ENCODE results near the gene GMDS.

Gene GMDS

DNA sequence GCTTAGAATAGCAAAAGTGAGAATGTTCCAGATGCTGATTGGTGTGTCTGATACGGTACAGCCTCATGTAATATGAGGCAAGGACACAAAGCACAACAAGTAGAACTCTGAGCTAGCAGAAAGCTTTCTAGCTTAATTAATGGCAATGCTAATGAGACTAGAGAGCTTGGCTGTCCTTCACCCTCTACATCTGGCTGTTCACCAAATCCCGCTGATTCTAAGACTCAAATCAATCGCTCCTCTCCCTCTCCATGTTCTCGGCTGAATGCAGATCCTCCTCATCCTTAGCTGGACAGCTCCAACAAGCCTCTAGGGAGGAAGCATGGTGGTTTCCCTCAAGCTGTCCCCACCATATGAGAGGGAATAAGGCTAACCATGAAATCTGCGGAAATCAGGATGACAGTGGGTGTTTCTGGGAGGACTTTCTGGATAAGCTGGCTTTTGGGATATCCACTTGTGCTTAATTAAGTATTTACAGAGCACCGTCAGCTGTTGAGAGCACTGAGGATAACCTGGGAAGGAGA is 506.8 kb downstream of the GMDS start:
- no peak for DNase-seq (ENCODE audit: low spot score)

DNA sequence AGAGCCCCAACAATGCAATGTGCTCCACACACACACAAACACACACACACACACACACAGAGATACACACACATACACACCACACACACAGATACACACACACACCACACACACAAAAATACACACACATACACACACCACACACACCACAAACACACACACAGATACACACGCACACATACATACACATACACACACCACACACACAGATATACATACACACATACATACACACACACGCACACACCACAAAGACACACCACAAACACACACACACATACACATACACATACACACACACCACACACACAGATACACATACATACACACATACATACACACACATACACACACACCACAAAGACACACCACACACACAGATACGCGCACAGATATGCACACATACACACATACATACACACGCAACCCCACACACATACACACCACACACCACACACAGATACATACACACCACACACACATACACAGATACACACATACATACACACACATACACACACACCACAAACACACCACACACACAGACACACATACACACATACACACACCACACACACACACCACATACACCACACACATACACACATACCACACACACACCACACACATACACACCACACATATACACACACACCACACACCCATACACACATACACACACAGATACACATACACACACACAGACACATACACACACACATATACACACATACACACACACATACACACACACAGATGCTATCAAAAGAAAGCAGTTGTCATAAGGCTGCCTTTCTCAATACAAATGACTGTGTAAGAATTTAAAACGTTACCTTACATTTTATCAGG is 507.7 kb downstream of the GMDS start:
- no peak for DNase-seq (ENCODE audit: low spot score)

DNA sequence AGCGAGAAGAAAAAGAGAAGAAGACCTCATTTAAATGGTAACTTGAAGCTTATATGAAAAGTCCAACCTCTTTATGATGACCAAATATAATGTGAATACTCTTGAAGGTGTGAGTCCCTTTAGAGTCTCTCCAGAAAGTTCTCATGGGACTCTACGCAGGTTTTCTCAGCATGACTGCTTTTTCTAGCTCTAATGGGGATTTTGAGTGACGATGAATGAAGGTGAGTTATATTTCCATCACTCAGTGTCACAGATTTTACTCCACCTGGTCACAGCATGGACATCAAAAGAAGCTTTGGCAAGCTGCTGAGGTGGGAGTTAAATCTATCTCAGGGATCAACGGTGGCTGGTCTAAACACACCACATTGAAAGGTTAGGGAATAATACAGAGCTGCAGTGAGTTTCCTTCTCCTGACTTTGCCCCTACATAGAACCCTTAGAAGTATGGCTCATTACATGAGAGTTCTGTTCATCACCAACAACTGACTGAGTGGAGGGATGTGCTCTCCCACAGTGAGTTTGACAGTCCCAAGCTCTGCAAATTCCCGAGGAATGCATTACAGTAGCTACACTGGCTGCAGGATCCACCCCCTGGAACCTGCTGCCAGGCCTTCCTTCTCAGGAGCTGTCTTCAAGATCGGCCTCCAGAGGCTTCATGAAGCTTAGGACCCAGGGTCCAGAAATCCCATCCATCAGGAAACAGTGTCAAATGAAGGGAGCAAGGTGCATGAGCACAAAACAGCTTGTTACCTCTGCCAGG is 508.9 kb downstream of the GMDS start:
- no peak for DNase-seq (ENCODE audit: low spot score)

DNA sequence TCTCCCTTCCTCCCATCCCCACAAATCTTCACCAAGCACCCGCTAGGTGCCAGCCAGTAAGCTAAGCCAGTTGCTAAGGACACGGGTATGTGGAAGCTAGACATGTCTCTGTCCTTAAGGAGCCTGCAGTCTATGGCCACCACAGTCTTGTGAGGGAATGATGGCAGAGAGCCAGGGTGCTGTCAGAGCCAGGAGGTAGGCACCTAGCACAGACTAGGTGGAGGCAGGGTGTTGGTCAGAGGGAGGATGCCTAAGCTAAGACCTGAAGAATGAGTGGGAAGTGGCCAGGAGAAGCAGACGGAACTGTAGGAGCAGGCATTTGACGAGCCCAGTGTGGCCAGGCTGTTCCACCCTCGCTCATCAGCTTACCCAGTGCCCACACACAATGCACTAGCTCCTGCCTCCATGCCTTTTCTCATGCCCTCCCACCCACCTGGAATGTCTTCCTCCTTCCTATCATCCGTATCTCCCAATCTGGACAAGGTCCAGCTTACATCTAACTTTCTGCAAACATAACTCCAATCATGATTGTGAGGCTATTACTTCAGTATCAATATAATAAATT is 510.1 kb downstream of the GMDS start:
- no peak for DNase-seq (ENCODE audit: low spot score)

DNA sequence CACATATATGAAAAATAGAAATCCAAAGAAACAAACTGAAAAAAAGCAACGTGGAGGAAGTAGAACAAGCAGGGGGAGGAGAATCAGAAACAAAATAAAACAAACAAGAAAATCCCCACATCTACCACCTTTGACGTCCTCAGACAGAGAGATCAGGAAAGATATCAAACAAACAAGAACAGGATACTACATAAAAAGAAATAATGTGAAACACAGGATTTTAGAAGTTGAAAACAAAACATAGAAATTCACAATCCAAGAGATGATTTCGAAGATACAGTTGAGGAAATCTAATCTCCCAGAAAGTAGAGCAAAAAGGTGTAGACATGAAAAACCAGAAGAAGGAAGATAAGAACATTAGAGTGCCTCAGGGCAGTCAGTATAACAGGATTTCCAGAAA is 514.5 kb downstream of the GMDS start:
- no peak for DNase-seq (ENCODE audit: low spot score)

DNA sequence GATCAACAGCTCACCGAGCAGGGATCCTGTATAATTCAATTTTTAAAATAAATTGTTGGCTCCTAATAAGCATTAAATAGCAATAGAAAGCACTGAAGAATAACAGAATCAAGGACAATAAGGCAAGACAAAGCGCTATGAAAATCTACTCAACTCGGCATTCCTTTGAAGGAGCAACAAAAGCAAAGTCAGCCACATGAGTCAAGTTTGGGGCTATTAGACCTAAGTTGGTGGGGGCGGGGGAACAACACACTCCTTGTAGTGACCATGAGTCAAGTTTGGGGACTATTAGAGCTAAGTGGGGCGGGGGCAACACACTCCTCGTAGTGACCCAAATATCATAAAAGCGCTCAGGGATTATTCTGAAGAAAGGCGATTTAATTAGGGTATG is 515.7 kb downstream of the GMDS start:
- DNase-seq (ENCODE audit: low spot score): no peak

DNA sequence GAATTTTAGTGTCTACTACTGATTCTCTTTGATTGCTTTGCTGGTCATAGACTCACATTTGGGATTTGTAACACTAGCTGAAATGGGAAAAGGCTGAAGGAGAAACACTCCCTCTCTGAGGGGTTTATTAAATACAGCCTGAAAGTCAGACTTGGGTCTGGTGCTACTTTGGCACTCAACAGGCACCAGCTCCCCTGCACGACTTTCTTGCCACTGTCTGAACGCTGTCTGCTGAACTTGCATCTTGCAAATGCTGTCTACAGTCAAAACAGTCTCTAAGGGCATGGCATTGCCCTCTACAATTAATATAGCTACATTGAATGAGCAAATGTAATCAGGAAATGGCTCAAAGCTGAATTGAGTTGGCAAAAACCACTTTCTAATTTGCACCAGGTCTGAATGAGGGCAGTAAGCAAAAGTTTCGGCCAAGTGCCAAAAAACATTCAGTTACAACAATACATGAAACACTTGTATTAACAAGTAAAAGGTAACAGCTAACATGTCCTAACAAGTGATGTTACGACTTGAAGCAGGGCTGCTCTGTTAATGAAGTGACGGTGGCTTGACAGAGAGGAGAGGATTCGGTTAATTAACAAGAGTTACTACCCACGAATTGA is 516.2 kb downstream of the GMDS start:
- DNase-seq (ENCODE audit: low spot score): no peak

DNA sequence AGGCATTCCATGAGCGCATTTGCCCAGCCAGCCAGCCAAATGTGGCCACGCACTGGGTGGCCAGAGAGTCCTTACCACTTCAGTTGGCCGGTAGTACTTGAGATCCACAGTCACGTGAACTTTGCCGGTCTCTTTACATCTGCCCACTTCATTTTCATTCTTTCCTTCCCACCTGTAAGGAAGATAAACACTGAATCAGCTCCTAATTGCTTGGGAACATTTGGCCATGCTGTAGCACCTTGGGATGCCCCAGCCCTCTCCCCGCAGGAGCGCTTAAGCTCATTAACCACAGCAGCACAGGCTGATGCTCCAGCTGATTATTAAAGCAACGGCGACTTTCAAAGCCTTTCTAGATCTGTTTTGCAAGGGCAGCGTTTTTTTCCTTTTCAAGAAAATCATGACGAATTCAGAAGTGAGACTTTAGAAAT is 519.0 kb downstream of the GMDS start:
- DNase-seq (ENCODE audit: low spot score): no peak

DNA sequence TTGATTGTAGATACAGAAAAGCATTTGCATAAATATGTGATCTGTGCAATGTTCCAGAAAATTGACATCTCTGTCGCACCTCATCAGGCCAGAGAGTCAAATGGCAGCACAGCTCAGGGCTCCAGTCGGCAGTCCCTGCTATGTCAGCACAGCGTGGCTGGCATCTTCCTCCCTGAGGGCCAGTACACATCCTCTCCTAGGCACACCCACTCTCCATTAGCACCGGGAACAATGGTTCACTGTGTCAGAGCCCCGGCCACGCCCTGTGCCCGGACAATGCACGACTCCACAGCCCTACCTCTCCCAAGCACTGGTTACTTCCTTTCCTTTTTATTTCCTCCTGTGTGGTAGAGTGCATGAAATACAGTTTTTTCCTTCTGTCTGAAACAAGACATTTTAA is 520.8 kb downstream of the GMDS start:
- DNase-seq (ENCODE audit: low spot score): no peak

DNA sequence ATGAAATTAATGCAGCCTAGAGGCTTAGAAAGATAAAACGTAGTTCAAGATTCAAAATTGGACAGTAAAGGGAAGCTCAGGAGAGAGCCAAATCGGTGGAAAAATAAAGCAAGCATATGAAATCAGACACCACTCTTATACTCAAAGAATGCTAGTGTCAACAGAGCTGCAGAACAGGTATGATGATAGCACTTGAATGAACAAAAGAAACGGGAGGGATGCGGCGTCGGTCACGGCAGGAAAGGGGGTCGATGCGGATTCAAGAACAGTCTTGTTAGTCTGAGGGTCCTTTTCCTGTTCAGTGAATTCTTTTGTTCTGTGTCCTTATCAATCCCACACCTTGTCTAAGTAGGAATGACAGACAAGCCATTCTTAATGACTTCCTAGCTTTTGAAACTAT is 521.3 kb downstream of the GMDS start:
- DNase-seq (ENCODE audit: low spot score): no peak

DNA sequence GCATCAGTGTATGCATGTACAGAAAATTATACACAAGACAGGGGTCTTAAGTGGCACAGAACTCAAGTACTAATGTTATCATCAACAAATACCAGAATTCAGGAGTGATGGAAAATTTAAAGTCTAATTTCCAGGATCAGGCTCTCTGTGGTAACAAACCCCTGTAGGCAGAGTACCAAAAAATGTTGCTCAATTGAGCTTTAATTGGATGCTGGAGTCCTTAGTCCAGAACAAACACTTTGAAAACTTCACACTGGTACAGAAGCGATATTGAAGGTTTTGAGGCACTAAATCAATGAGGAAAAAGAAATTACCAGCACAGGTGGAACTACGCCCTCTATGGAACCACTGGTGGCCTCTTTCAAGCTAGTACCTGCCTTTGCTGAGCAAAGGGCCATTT is 522.6 kb downstream of the GMDS start:
- no peak for DNase-seq (ENCODE audit: low spot score)

DNA sequence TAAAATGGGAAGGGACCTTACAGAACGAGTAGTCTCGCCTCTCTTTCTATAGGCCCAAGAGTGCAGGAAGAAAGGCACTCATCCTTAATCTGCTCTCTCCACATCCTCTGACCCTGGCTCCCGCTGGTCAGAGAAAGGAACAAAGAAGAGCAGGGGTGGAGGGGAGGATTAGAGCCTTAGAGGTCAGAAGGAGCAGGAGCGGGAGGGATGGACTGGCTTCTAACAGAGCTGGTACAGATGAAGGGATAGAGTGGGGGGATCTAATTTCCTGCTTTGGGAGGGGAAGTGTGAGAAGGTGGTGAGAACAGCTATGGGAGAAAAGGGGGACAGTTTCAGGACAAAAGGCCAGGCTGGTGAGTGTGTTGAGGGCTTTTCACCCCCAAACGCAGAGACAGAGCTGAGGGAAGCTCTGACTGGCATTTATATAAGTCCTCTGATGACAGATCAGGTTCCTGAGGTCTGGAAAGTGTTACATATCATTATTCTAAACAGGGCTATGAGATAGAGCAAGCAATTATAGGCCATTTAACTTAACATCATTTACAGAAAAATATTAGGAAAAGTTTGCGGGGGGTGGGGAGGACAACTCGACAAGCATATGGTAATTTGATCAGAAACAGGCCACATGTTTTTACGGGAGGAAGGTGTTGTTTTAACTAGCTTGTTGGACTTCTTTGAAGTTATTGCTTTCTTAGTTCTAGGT is 524.6 kb downstream of the GMDS start:
- no peak for DNase-seq (ENCODE audit: low spot score)

DNA sequence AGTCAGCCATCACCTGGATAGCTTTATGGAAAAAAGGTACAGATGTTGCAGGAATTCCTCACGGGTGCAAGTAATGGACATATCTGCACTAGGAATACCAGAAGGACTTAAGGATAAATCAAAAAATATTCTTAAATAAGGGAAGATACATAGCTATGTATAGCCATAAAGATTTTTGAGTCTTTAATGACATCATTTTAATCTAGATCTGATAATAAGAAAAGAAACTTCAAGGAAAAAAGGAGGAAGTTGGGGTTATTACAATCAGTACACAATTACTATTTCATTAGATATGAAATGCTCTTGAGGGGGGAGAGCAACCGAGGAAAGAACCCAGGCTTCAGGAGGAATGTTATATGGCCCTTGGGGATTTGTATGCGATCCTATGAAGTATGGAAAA is 525.5 kb downstream of the GMDS start:
- DNase-seq (ENCODE audit: low spot score): no peak

DNA sequence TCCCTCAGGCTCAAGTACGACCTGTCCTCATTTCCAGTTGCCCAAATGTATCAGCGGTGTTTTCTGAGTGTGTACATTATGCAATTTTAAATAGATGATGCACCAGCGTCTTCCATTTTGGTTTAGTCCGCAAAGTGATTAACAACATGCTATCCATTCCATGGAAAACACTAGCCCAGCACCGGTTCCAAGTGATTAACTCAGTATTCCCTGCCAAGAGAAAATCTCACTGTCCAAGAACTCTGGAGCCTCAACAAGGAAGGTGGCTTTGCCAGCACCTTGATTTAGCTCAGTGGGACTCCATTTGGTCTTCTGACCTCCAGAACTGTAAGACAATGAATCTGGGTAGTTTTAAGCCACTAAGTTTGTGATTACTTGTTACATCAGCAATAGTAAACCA is 528.5 kb downstream of the GMDS start:
- no peak for DNase-seq (ENCODE audit: low spot score)

DNA sequence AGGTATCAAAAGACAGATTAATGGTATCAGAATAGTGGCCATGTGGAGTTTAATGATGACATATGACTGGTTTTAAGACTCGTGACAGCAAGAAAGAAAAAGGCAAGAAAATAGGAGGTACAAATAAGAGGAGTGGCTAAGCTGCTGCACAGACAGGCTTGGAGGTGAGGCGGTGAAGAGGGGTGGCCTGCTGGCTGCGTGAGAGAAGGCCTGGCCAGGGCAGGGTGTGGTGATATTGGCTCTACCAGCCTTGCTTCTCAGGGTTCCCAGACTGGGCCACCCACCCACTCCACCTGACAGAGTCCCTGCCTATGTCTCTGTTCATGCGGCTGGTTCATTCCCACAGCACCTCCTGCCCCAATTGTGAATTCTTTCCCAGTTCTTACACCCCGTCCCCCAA is 529.0 kb downstream of the GMDS start:
- DNase-seq (ENCODE audit: low spot score): no peak

DNA sequence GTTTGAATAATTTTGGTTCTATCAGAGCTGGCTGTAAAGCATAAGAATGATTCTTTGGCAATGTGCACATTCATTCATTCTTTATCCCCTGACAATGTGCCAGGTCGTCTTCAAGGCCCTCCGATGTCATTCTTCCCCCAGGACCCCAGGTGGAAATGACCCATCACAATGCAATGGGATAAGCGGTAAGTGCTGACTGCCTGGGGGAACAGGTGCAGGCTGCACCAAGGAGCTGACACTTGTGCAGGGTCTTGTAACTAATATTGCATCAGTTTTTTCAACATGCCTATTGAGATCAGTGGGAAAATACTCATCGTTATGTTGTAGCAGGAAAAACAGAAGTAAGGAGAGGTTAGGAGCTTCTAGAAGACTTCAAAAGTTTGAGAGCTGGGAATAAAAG is 530.1 kb downstream of the GMDS start:
- no peak for DNase-seq (ENCODE audit: low spot score)

DNA sequence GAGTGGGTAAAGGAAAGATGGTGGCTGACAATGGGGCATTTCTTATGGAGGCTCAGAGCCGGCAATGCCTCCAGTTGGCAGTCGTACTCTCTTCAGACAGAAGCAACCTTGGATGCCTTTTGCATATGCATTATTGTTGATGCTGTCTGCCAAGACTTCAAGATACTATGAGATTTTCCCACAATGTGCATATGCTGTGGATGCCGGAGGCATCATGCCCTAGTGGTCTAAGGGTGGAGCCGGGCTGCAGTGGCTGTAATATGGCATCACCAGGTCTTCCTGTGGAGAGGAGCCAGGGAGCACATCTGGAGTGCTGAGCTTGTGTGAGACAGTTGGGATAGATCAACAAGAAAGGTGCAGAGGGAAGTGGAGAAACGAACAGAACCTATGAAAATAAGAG is 530.8 kb downstream of the GMDS start:
- no peak for DNase-seq (ENCODE audit: low spot score)

DNA sequence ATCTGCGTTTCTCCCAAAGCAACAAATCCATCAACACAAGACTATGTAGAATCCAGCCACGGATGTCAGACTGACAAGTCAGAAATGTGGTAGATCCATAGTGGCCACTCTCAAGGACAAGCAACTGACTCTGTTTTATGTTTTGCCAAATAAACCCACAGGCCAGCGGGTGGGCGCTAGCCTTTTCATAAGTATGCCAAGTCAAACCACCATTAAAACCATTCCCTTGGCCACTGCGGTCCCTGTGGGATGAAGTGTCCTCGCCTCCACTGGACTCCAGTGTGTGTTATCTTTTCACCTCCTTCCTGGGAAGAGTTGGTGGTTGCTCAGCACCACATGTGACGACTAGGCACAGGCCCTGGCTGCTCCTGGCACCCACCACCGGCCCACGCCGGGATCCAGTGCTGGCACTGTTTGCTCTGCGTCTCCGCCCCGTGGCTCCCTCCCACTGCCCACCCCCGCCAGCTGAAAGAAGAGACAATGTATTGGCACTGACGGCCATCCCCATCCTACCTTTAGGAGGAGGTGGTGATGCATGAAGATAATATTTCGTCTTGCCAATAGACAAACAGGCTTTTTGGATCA is 532.3 kb downstream of the GMDS start:
- DNase-seq (ENCODE audit: low spot score): no peak

DNA sequence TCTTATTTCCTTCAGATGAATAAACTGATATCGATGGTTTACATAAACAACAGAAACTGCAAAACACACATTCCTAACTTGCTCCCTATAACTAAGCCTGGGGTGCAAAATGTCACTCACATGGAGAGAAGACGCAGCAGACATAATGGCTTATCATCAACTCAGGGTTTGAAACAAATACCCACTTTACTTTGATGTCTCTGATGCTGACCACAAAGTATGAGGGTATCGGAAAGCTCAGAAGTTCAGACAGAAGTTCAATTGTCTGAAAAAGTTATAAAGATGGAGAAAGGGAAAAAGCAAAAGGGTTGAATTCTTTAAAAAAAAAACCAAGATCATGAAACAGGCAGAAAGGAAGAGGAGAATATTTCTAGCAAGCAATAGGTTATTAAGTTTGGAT is 533.0 kb downstream of the GMDS start:
- no peak for DNase-seq (ENCODE audit: low spot score)

DNA sequence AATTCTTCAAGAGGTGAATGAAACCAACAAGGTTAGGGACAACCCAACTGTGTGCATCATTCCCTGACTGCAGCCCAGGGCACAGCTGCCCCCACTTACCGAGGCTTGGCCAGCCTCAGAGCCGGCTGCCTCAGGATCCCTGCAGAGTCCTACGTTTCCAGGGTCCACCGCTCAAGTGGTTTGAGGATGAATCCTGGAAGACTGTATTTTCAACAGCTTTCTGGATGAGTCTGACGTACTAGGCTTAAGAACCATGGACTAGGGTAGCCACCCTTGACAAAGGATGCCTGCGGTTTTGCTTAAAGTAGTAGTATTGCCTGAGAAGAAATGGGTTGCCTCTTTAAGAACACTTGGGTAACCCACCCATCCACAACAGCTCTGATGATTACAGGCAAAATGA is 534.3 kb downstream of the GMDS start:
- no peak for DNase-seq (ENCODE audit: low spot score)

DNA sequence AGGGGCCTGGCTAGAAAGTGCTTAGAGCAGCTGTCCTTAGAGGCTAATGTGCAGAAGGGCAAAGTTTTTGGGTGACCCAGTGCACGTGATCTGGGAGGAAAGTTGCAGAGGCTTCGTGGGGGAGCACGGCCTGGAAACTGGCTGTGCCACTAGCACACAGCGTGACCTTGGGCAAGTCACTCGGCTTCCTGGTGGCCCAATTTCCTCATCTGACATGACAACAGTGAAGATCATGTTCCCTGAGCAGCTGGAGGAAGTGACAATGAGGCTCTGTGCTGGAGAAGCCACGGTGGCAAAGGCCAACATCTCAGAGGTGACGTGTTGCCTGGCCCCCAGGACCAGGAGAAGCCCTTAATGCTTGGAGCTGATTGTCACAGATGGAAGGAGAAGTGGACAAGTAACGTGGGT is 536.2 kb downstream of the GMDS start:
- DNase-seq (ENCODE audit: low spot score): no peak

DNA sequence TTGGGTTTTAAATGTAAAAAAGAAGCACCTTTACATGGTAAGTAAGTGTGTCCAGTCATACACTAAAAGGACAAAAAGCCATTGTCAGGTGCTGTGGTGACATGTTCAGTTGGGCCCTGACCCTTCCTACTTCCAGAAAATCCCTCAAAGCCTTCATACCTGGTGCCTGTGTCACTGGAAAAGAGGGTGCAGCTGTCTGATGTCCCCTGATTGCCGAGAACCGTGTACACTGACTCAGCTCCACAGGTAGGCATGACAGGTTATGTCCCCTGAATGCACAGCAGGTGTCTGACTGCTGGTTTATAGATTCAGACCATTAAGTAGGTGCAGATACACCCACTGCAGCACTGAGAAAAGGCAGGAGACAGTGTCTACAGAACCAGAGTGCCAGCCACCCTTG is 536.6 kb downstream of the GMDS start:
- DNase-seq (ENCODE audit: low spot score): no peak
